ENCODE measurements around the gene GRM7. TPM values are rescaled to one million over a fixed set of nuclear protein-coding genes. Genes with fewer than 3 reads are reported as not detected.

The GRM7 gene
- total RNA-seq, 6 donors from 2014 or later: 0.46 to 8.6 TPM; not detected in 4

DNA sequence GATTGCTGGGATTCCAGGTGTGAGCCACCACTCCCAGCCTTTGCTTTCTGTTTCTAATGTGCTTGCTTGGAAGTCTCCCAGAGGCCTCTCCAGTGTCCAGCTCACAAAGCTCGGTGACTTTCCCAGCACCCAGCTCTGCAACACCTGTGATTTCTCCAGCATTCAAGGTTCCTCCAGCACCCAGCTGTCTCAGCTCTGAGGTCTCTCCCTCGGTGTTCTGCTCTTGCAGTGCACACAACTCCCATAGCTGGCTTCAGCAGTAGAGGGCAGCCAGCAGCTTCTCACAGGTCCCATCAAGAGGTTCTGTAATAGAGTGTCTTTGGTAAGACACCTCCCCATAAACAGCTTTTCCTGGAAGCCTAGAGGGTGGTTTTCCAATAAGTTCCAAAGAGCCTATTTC lies 75.1 kb downstream of the GRM7 start:
- Histone ChIP-seq H3K27ac (no peak overlapping the region), H3K9me3 (no peaks in the 10 kb centered on the region), H3K4me3 (no peak overlapping the region), H3K4me1 (no peaks in the 10 kb centered on the region), H3K36me3 (no peaks in the 10 kb centered on the region), H3K27me3 (no peaks in the 10 kb centered on the region)
- 84 to 100% methylated on average over 1 to 2 of the region's 2 CpGs for WGBS, 2 donors
- ATAC-seq (ENCODE audit: low FRiP score in 2 of 2): no peak
- no peak for DNase-seq
- TF ChIP-seq POLR2AphosphoS5 (IDR thresholded peaks at IDR 0.05): no peak
- TF ChIP-seq POLR2A (IDR thresholded peaks at IDR 0.05): no peak
- TF ChIP-seq, protein P1, sequence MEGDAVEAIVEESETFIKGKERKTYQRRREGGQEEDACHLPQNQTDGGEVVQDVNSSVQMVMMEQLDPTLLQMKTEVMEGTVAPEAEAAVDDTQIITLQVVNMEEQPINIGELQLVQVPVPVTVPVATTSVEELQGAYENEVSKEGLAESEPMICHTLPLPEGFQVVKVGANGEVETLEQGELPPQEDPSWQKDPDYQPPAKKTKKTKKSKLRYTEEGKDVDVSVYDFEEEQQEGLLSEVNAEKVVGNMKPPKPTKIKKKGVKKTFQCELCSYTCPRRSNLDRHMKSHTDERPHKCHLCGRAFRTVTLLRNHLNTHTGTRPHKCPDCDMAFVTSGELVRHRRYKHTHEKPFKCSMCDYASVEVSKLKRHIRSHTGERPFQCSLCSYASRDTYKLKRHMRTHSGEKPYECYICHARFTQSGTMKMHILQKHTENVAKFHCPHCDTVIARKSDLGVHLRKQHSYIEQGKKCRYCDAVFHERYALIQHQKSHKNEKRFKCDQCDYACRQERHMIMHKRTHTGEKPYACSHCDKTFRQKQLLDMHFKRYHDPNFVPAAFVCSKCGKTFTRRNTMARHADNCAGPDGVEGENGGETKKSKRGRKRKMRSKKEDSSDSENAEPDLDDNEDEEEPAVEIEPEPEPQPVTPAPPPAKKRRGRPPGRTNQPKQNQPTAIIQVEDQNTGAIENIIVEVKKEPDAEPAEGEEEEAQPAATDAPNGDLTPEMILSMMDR (IDR thresholded peaks at IDR 0.05): no peak
- TF ChIP-seq EP300 (IDR thresholded peaks at IDR 0.05): no peak

- Histone ChIP-seq H3K27me3 (no peaks in the 10 kb centered on the region), H3K4me3 (no peak overlapping the region), H3K4me1 (no peaks in the 10 kb centered on the region), H3K9me3 (no peaks in the 10 kb centered on the region), H3K27ac (no peak overlapping the region), H3K36me3 (no peaks in the 10 kb centered on the region)
- TF ChIP-seq EP300 (IDR thresholded peaks at IDR 0.05) (no peak), POLR2A (IDR thresholded peaks at IDR 0.05) (no peak)
- no peak for DNase-seq
- no peak for ATAC-seq (ENCODE audit: low FRiP score in 2 of 2)
Observed at GRCh38 chr3:6962801-6963200, 101.9 kb downstream of the GRM7 start.

GRCh38 chr3:6965881-6966280 lies 105.0 kb downstream of the GRM7 start:
- WGBS, 2 donors: 59 to 72% methylated on average over 5 of the region's 5 CpGs
- no peaks in the 10 kb centered on the region for H3K9me3 ChIP-seq
- ATAC-seq (ENCODE audit: low FRiP score in 2 of 2): no peak

GRCh38 chr3:6971933-6972332 lies 111.0 kb downstream of the GRM7 start:
- Histone ChIP-seq H3K4me3 (no peak overlapping the region), H3K9me3 (no peaks in the 10 kb centered on the region), H3K36me3 (no peaks in the 10 kb centered on the region), H3K27me3 (no peaks in the 10 kb centered on the region), H3K27ac (no peak overlapping the region), H3K4me1 (no peaks in the 10 kb centered on the region)
- DNase-seq (no peak), ATAC-seq (ENCODE audit: low FRiP score in 2 of 2) (no peak)
- WGBS, 2 donors: 81% methylated on average over 2 of the region's 2 CpGs
- TF ChIP-seq POLR2AphosphoS5 (IDR thresholded peaks at IDR 0.05): no peak
- no peak for TF ChIP-seq POLR2A (IDR thresholded peaks at IDR 0.05)
- TF ChIP-seq, protein P1 (IDR thresholded peaks at IDR 0.05): no peak
- no peak for TF ChIP-seq EP300 (IDR thresholded peaks at IDR 0.05)

More at GRCh38 chr3:6965881-6966280, 105.0 kb downstream of the GRM7 start:
- Histone ChIP-seq H3K27me3 (no peaks in the 10 kb centered on the region), H3K27ac (no peak overlapping the region), H3K4me1 (no peaks in the 10 kb centered on the region), H3K4me3 (no peak overlapping the region), H3K36me3 (no peaks in the 10 kb centered on the region)
- no peak for DNase-seq
- TF ChIP-seq, protein P1 (IDR thresholded peaks at IDR 0.05): no peak
- TF ChIP-seq POLR2A (IDR thresholded peaks at IDR 0.05): no peak
- TF ChIP-seq POLR2AphosphoS5 (IDR thresholded peaks at IDR 0.05): no peak
- TF ChIP-seq EP300 (IDR thresholded peaks at IDR 0.05): no peak

- no peak overlapping the region for H3K27ac ChIP-seq
- 91 to 92% methylated on average over 7 of the region's 7 CpGs for WGBS, 2 donors
Observed at GRCh38 chr3:6985848-6986247, 124.9 kb downstream of the GRM7 start.

More at GRCh38 chr3:6985848-6986247, 124.9 kb downstream of the GRM7 start:
- TF ChIP-seq POLR2AphosphoS5 (IDR thresholded peaks at IDR 0.05) (no peak), EP300 (IDR thresholded peaks at IDR 0.05) (no peak), POLR2A (IDR thresholded peaks at IDR 0.05) (no peak)
- TF ChIP-seq, protein P1 (IDR thresholded peaks at IDR 0.05): no peak
- DNase-seq: no peak
- Histone ChIP-seq H3K4me1 (no peaks in the 10 kb centered on the region), H3K27me3 (no peaks in the 10 kb centered on the region), H3K36me3 (no peaks in the 10 kb centered on the region), H3K9me3 (no peaks in the 10 kb centered on the region), H3K4me3 (no peak overlapping the region)
- no peak for ATAC-seq (ENCODE audit: low FRiP score in 2 of 2)
